Hepatocyte (in vitro differentiated cells): ENCODE data around the gene TET1. TPM values are rescaled to one million over a fixed set of nuclear protein-coding genes. Genes with fewer than 3 reads are reported as not detected.
"Not testable (repeated sequence)": the region's sequence is repeated elsewhere in the genome, so short reads cannot be mapped to it uniquely, and the experiment has no call there.

ENCODE experiments used
- DNase-seq: peaks from one replicate; pipeline ENCODE4 v3.0.0-alpha.2; 2016; ENCODE audit warnings: low spot score
- H2AFZ ChIP-seq: fragments of 200-600 bp; sonication (generic); 2 replicates; pipeline ENCODE4 v1.6.0; 2016; ENCODE audit warnings: antibody characterized with exemption, mild to moderate bottlenecking
- H3K27ac ChIP-seq: fragments of 200-600 bp; sonication (generic); 2 replicates; pipeline ENCODE4 v1.5.1; 2016; ENCODE audit warnings: mild to moderate bottlenecking
- H3K27me3 ChIP-seq: fragments of 200-600 bp; sonication (generic); 2 replicates; pipeline ENCODE4 v1.6.1; 2016
- H3K36me3 ChIP-seq: fragments of 200-600 bp; sonication (generic); replicated peaks from 2 replicates; pipeline ENCODE4 v1.5.1; 2016; ENCODE audit warnings: low read depth; ENCODE audit not compliant: insufficient read depth
- H3K4me1 ChIP-seq: fragments of 200-600 bp; sonication (generic); 2 replicates; pipeline ENCODE4 v1.5.1; 2016; ENCODE audit warnings: mild to moderate bottlenecking, moderate library complexity; ENCODE audit not compliant: insufficient read depth
- H3K4me2 ChIP-seq: fragments of 200-600 bp; sonication (generic); 2 replicates; pipeline ENCODE4 v1.6.0; 2016
- H3K4me3 ChIP-seq: fragments of 200-600 bp; sonication (generic); 2 replicates; pipeline ENCODE4 v1.5.1; 2016; ENCODE audit warnings: mild to moderate bottlenecking
- H3K79me2 ChIP-seq: fragments of 200-600 bp; sonication (generic); 2 replicates; pipeline ENCODE4 v1.6.0; 2017; ENCODE audit warnings: mild to moderate bottlenecking
- H3K9me2 ChIP-seq: fragments of 200-600 bp; sonication (generic); replicated peaks from 2 replicates; pipeline ENCODE4 v1.6.0; 2017; ENCODE audit warnings: mild to moderate bottlenecking; ENCODE audit not compliant: insufficient read depth
- H3K9me3 ChIP-seq: fragments of 200-600 bp; sonication (generic); 2 replicates; pipeline ENCODE4 v1.5.1; 2016; ENCODE audit warnings: low read depth, mild to moderate bottlenecking
- H4K20me1 ChIP-seq: fragments of 200-600 bp; sonication (generic); 2 replicates; pipeline ENCODE4 v1.6.0; 2016; ENCODE audit warnings: mild to moderate bottlenecking; ENCODE audit not compliant: insufficient read depth, poor library complexity, severe bottlenecking
- CTCF ChIP-seq: fragments of 200-600 bp; sonication (generic); IDR thresholded peaks from 2 replicates; pipeline ENCODE4 v1.5.1; 2016; ENCODE audit warnings: antibody characterized with exemption, mild to moderate bottlenecking; ENCODE audit not compliant: poor library complexity
- EZH2 ChIP-seq: fragments of 200-600 bp; sonication (generic); IDR thresholded peaks from 2 replicates; pipeline ENCODE4 v1.6.1; 2016; ENCODE audit warnings: antibody characterized with exemption, mild to moderate bottlenecking, borderline replicate concordance
- EZH2phosphoT487 ChIP-seq: fragments of 200-600 bp; sonication (generic); IDR thresholded peaks from one replicate; pipeline ENCODE4 v1.6.1; 2018; ENCODE audit warnings: antibody characterized with exemption, mild to moderate bottlenecking, low read depth, moderate library complexity; ENCODE audit not compliant: unreplicated experiment, severe bottlenecking
- WGBS: methylation state at CpG from one replicate; pipeline ENCODE4 v1.1.6; 2016; ENCODE audit warnings: low lambda C conversion rate; ENCODE audit errors: missing lambda C conversion rate; 5-methylcytosine and 5-hydroxymethylcytosine counted together
- polyA plus RNA-seq: library from polyadenylated mRNA; unstranded; fragments of >200 nt; fragmentation: Nextera tagmentation; extraction: Ambion mirVana; gene quantifications from 2 replicates; pipeline ENCODE4 v1.2.1, GENCODE V29; 2016
- total RNA-seq: library from RNA; depleted of rRNA; stranded (reverse); fragments of >200 nt; gene quantifications from 2 replicates; pipeline ENCODE4 v1.2.3, GENCODE V29; 2014

Gene TET1
- total and polyA plus RNA-seq, 2 experiments from 2014 or later = 2.4 to 13.6 TPM

GRCh38 chr10:68705548-68705947 lies 145.4 kb downstream of the TET1 start:
- Histone ChIP-seq H2AFZ (no peak overlapping the region), H4K20me1 (no peaks in the 10 kb centered on the region), H3K27me3 (no peaks in the 10 kb centered on the region), H3K79me2 (no peaks in the 10 kb centered on the region), H3K27ac (no peak overlapping the region), H3K36me3 (no peaks in the 10 kb centered on the region), H3K4me3 (no peak overlapping the region), H3K4me1 (no peaks in the 10 kb centered on the region), H3K4me2 (no peak overlapping the region), H3K9me2 (no peaks in the 10 kb centered on the region), H3K9me3 (no peaks in the 10 kb centered on the region)
- WGBS = 91% methylated on average over 1 of the region's 1 CpG
- no peak for TF ChIP-seq EZH2phosphoT487
- no peak for TF ChIP-seq EZH2
- TF ChIP-seq CTCF = no peak
- no peak for DNase-seq

DNA sequence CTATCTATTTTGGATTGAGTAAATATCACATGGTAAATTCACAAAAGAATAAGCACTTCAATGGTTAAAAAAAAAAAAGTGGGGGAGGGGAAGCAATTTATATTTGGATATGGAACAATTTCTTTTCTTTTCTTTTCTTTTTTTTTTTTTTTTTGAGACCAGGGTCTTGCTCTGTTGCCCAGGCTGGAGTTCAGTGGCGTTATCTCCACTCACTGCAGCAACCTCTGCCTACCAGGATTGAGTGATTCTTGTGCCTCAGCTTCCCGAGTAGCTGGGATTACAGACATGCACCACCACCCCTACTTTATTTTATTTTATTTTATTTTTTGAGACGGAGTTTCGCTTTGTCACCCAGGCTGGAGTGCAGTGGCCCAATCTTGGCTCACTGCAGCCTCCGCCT lies 148.8 kb downstream of the TET1 start:
- not testable (repeated sequence) for H3K4me2 ChIP-seq, H3K9me3 ChIP-seq, H3K27me3 ChIP-seq, H4K20me1 ChIP-seq, H3K4me3 ChIP-seq, DNase-seq, H3K9me2 ChIP-seq, H3K27ac ChIP-seq, H2AFZ ChIP-seq, H3K4me1 ChIP-seq, H3K36me3 ChIP-seq, H3K79me2 ChIP-seq
- 87% methylated on average over 5 of the region's 5 CpGs for WGBS

GRCh38 chr10:68713065-68713464 lies 152.9 kb downstream of the TET1 start:
- WGBS = 97% methylated on average over 13 of the region's 13 CpGs
- H3K27me3 ChIP-seq, H3K27ac ChIP-seq, H3K36me3 ChIP-seq, H3K4me2 ChIP-seq, H3K9me2 ChIP-seq, H3K4me1 ChIP-seq, H4K20me1 ChIP-seq, H3K79me2 ChIP-seq, H3K9me3 ChIP-seq, H3K4me3 ChIP-seq, H2AFZ ChIP-seq, DNase-seq: not testable (repeated sequence)

DNA sequence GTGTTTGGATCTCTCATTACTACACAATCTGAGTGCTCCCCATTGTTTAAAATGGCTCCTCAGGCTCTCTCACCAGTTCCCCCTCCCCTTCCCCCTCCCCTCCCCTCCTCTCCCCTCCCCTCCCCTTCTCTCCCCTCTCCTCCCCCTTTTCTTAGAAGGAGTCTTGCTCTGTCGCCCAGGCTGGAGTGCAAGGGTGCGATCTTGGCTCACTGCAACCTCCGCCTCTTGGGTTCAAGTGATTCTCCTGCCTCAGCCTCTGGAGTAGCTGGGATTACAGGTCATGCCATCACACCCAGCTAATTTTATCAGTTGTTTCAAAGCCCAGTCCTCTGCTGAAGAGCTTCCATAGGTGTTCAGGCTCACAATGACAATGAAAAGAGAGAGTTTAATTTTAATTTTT lies 157.3 kb downstream of the TET1 start:
- peaks cover 13% of the 10 kb centered on the region for H3K79me2 ChIP-seq
- no peaks in the 10 kb centered on the region for H4K20me1 ChIP-seq
- no peak overlapping the region for H3K27ac ChIP-seq
- no peaks in the 10 kb centered on the region for H3K9me2 ChIP-seq
- TF ChIP-seq CTCF (no peak), EZH2phosphoT487 (no peak), EZH2 (no peak)
- H3K27me3 ChIP-seq = no peaks in the 10 kb centered on the region
- H3K4me1 ChIP-seq = peaks cover 3% of the 10 kb centered on the region
- H3K9me3 ChIP-seq = no peaks in the 10 kb centered on the region
- WGBS = 75% methylated on average over 3 of the region's 3 CpGs
- H3K4me2 ChIP-seq = no peak overlapping the region
- no peak overlapping the region for H2AFZ ChIP-seq
- no peaks in the 10 kb centered on the region for H3K36me3 ChIP-seq
- H3K4me3 ChIP-seq = no peak overlapping the region
- DNase-seq = no peak
